Muscle of back (tissue), 11 donors: ENCODE measurements around the gene SFMBT1. TPM values are rescaled to one million over a fixed set of nuclear protein-coding genes. Genes with fewer than 3 reads are reported as not detected.
"Not testable (repeated sequence)": the region's sequence is repeated elsewhere in the genome, so short reads cannot be mapped to it uniquely, and the experiment has no call there.

Experiments used
- DNase-seq, 3 donors: peaks; one replicate each; pipeline versions ENCODE4 v3.0.0 to v3.0.0-alpha.2; 2013
- polyA plus RNA-seq, 10 donors: library from polyadenylated mRNA; unstranded; fragments of 120-200 nt; gene quantifications; one replicate each; pipeline ENCODE4 v1.2.1, GENCODE V29; 2013; ENCODE audit not compliant: insufficient read length in 10 of 10

The SFMBT1 gene
- polyA plus RNA-seq, 10 donors, result 5.4 to 9.4 (median 6.9) TPM

DNA sequence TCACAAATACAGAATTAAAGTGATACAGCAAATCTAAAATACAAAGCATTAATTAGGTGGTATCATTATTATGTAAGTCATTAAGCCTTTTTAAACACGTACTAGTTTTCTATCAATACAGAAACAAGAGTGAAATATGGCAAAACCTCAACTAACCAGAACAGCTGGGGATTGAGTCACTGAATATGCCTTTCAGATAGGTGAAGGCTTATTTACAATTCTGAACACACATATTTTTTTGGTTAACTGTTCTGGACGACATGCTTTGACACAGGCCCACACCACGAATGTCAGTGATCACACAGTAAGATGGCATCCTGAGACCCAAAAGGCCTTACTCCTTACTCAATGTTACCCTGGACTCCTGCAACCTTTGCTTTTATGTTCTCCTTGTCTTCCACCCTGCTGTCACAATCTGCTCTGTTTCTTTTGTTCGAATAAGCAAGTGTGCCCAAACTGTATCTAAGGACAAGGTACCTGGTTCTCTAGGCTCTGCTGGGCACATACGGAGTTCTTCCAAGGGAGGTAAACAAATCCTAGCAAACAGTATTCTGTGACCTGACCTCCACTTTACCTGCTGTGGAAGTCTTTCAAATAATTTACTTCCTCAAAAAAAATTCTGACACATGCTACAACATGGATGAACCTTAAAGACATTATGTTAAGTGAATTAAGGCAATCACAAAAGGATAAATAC is 7.0 kb downstream of the SFMBT1 start:
- DNase-seq, result no peak

DNA sequence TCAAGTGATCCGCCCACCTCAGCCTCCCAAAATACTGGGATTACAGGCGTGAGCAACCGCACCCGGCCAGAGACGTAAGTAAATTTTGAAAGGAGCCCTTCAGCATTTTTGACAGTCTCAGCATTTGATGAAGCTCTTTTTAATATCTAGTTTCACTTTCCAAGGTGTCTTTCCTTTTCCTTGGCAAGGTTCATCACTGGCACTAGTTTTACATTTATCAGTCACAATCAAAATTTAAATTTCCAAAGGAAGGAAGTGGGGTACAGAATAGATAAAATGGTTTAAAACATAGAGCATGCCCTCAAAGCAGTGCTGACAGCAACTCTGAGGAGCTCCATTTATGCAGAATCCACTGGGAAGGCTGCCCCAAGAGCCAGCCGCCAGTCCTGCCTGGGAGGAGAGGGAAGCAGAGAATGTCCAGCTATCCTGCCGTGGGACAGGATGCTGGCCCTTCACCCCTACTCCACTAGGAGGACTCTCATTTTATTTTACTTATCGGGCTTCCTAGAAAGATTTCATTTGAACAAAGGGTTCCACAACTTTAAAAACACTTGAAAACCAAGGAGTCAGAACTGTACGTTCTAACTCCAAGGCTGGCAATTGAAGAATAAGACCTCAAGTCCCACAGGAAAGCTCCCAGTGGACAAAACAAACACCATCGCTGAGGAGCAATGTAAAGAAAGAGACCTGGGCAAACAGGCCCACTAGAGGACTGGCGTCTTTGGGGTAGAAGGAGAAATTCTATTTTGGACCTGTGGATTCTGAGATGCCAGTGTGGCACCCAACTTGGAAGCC is 9.9 kb downstream of the SFMBT1 start:
- no peak for DNase-seq

DNA sequence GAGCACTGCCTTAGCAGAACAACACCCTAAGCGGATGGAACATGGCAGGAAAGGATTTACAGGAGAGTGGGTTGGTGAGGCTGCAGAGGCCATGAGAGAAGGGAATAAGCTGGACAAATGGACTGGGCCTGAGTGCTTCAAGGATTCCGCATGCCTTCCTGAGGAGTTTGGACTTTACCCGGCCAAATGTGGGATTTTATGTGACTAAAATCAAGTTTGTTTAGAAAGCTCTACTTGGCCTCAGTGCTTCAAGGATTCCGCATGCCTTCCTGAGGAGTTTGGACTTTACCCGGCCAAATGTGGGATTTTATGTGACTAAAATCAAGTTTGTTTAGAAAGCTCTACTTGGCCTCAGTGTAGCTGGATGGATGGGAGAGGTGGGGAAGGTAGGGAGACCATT is 10.9 kb downstream of the SFMBT1 start:
- DNase-seq, result not testable (repeated sequence)

DNA sequence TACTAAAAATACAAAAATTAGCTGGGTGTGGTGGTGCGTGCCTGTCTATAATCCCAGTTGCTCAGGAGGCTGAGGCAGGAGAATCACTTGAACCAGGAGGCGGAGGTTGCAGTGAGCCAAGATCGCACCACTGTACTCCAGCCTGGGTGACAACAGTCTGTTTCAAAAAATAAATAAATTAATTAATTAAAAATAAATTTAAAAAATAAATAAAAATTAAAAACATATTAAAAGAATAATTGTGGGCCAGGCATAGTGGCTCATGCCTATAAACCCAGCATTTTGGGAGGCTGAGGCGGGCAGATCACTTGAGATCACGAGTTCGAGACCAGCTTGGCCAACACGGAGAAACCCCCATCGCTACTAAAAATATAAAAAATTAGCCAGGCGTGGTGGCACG is 11.5 kb downstream of the SFMBT1 start:
- not testable (repeated sequence) for DNase-seq

DNA sequence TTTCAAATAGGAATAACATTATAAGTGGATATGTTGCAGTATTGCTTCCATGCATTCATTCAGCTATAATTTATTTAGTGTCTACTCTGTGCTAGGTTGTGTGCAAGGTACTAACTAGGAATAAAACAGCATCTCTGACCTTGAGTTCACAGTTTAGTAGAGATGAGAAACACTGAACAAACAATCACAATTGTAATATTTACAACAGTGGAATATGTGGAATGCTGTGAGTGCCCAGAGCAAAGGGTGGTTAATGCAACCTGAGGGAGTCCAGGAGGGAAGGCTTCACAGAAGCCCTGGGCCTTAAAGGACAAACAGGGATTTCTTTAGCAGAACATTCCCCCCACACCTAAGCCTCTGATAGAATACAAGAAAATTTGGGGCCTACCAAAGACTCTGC is 13.3 kb downstream of the SFMBT1 start:
- DNase-seq, result no peak

DNA sequence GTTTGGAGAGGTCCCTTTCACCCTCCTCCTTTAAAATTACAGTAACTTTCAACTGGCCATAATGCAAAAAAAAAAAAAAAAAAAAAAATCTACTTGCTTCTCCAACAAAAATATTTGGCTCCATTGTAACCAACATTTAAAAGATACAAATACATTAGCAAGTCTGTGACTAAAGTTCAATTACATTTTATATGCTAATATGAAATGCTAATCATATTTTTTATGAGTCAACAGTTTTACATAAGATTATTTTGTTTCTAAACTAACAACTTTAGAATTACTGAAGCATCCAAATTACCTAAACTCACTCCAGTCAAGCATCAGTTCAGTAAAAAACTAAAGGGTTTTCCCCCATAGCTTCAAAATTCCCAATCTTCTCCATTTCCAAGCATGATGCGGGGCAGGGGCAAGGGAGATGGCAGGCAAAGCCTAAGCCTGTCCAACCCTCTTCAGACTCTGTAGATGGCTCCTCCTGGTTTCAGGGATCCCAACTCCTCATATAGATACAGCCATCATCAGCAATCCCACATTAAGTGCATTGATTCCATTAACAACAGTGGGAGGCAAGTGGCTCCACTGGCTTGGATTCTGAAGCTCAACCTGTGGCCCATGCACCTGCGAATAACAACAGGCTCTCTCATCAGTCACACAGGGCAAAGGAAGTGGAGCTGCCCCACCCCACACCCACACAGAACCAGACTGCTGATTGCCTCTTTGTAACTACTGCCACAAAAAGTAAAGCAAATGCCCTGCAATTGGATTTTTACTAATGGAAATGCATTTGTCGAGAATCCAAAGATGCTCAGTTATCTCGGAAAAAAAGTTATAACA is 15.0 kb downstream of the SFMBT1 start:
- DNase-seq, result no peak

DNA sequence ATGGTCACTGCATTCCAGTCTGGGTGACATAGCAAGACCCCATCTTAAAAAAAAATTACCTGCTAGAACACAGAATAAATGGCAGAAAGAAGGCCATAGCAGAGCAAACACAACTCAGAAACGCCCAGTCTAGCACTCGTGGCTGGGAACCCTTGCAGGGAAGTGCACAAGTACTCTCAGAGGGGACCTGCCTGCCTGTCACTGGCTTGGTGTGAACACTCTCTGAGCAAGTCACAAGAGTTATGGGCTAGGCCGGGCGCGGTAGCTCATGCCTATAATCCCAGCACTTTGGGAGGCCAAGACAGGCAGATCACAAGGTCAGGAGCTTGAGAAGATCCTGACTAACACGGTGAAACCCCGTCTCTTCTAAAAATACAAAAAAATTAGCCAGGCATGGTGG is 17.2 kb downstream of the SFMBT1 start:
- no peak for DNase-seq

DNA sequence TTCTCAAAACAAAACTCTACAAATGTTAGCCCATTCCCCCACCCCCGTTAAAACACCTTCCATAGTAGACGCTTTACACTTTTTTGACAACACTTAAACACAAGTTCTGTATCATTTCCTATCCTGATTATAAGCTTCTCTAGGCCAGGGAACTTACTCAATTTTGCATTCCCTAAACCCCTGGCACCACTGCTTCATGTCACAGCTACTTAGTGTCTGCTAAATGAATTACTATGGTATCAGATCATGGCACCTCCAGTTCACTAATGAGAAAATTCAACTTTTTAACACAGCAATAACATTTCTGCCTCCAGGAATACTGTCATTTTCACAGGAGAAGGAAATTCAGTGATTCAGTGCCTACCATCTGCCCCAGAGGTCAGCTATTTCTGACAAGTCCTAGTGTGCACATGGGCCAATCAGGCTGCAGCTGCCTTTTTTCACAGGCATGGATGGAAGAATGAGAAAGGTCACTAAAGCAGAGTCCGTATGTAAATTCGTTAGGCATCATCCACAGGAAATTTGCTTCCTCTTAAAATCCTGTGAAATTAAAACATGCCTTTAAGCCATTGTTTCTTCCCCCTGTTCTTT is 18.5 kb downstream of the SFMBT1 start:
- no peak for DNase-seq

DNA sequence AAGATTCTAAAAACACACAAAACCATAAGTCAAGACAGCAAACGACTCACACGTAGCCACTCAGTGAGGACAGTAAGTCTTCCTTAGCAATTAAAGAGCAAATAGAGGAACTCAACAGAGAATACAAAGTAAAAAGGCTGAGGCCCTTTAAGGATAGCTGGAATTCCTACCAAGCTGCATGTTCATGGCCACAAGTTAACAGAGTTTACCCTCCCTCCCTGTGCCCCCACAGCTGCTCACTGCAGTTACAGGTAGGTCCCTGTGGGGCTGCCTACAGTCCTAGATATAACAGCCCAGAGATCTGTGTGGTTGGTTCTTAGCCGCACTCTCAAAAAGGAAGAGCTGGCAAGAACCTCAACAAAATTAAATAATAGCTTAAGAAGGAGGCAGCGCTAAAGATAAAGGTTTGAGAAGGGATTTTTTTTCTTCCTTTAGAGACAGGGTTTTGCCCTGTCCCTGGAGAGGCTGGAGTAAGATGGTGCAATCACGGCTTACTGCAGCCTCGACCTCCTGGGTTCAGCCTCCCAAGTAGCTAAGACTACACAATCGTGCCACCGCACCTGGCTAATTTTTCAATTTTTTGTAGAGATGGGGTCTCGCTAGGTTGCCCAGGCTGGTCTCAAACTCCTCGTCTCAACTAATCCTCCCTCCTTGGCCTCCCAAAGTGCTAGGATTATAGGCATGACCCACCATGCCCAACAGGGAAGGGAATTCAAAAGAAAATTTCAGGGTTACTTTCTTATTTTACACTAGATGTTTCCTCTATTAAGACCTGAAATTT is 19.3 kb downstream of the SFMBT1 start:
- no peak for DNase-seq

DNA sequence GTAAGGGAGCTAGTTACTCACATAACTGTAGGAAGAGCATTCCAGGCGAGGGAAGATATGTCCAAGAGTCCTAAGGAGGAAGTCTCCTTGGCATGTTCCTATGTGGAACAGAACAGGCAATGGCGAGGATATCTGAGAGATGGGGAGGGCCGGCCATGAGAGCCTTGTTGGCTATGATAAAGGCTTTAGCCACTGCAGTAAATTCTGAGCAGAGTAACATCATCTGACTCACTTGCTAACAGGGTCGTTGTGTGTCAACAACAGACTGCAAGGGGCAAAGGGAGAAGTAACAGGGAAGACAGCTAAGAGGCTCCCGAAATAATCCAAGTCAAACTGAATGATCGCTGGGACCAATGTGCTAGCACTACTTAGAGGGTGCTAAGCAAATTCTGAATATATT is 21.6 kb downstream of the SFMBT1 start:
- no peak for DNase-seq

DNA sequence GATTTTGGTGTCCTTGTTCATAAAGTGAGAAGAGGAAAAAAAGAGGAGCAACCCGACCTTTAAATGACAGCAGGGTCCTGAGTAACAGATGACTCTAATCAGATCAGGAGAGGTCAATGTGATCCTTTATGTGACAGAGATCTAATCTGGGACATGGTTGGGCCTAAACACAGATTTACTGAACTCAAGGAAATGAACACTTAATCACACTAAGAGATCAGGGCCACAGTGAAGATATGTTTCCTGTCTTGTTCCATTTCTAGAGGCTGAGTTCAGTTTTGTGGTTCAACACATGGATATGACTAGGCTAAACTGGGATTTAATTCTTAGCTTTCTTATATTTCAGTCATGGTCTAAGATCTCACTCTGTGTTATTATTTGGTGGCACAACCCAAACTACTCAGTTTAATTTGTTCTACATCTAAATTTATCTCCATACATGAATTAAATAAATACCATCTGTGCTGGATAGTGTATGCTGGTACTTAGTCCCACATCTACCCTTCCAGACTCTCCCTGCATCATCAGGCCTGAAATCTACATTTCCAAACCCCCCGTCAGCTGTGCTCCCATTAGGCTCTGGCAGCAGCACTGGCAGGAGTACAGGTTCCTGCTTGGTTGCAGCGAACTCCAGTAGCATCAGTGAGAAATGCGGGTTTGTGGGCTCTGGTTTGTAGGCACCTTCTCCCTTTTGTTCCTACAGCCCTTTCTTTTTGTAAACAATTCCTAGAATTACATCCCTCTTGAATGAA is 22.6 kb downstream of the SFMBT1 start:
- no peak for DNase-seq

DNA sequence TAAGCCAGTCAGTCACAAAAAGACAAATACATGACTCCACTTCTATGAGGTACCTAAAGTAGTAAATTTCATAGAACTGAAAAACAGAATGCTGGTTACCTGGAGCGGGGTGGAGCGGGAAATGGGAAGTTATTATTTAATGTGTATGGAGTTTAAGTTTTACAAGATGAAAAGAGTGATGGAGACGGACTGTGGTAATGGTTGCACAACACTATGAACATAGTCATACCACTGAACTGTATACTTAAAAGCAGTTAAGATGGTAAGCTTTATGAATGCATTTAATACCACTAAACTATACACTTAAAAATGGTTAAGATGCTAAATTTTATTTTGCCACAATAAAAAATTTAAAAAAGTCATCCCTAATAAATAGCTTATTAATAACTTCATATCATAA is 23.2 kb downstream of the SFMBT1 start:
- DNase-seq, result no peak

DNA sequence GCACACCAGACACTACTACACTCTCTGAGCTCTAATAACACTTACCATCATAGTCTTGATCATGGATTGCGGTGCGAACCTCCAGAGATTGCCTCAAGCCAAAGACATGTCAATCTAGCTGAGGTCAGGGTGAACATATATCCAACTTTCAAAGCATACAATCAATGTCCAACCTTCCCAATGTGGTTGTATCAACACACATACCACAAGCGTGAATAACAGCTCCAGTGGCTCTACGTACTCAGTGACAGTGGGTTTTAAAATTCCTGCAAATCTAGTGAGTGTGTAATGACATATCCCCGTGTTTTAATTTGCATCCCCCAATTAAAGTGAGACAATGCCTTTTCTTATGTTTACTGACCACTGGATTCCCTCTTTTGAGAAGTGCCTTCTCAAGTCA is 29.6 kb downstream of the SFMBT1 start:
- DNase-seq, result no peak

DNA sequence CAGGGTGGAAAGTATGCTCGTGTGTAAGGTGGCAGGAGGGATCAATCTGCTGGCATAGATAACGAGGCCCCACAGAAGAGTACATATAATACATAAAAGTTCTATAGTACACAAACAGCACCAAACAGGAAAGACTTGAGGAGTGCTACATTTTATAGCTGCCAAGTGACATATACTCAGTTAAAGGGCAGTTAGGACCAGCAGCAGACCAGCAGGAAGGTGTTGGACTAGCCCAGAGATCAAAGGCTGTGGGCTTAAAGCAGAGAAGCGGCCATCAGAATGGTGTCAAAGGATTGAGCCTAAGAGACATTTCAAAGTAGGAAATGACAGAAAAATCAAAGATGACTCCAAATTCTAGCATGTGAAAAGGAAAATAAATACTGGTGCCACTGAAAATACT is 34.5 kb downstream of the SFMBT1 start:
- DNase-seq, result no peak

DNA sequence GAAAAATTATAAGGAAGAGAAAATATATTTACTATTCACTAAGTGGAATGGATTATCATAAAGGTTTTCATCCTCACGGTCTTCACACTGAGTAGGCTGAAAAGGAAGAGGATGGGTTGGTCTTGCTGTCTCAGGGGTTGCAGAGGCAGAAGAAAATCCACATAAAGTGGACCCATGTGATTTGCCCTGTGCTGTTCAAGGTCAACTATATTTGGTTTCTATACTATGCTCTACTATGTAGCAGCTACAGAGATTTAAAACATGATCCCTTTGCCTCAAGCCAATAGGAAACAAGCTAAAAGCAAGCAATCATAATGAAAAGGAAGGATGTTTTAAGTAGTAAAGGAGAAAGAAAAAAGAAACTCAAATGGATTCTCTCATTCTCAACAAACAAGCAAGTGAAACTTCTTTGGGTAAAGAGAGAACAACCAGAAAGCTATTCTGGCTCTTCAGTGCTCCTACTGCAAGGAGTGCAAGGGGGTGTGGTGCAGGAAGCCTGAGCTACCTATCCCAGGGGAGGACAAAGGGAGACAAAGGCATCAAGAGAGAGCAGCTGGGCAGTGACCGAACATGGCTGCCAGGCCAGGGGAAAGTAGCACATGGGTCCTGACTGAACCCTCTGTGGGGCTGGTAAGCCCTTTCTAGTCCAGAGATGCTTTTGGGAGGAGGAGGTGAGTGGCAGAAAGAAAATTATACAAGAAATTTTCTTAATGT is 35.9 kb downstream of the SFMBT1 start:
- DNase-seq, result peak in 1 of 3 donors; percentile 6

DNA sequence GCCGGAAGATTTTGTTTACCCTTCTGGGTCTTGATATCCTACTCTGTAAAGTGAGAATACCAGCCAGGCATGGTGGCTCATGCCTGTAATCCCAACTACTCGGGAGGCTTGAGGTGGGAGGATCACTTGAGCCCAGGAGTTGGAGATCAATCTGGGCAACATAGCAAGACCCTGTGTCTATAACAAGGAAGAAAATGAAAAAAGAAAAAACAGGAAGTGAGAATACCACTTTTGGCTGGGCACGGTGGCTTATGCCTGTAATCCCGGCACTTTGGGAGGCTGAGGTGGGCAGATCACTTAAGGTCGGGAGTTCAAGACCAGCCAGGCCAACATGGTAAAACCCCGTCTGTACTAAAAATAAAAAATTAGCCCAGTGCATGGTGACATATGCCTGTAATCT is 36.9 kb downstream of the SFMBT1 start:
- no peak for DNase-seq

DNA sequence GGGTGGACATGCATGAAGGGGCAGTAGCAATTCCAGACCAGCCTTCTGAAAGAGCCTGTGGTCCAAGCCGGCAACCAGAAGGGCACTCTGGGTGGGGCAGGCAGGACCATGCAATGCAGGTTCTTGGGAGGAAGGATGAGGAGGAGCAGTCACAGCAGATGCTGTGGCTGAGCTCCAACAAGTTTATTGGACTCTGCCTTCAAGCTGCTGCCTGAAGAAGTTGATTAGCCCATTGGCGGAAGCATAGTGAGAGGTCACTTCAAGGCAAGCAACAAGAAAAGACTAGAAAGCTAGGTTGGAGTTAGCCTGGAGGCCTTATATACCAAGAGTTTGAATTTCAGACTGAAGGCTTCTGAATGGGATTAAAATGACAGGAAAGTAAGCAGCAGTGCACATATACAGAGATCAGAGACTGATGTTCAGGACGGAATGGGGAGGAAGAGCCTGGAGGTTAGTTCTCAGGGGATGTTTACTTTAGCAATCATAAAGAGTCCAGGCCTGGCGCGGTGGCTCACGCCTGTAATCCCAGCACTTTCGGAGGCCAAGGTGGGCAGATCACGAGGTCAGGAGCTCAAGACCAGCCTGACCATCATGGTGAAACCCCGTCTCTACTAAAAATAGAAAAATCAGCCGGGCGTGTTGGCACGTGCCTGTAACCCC is 39.9 kb downstream of the SFMBT1 start:
- DNase-seq, result no peak

DNA sequence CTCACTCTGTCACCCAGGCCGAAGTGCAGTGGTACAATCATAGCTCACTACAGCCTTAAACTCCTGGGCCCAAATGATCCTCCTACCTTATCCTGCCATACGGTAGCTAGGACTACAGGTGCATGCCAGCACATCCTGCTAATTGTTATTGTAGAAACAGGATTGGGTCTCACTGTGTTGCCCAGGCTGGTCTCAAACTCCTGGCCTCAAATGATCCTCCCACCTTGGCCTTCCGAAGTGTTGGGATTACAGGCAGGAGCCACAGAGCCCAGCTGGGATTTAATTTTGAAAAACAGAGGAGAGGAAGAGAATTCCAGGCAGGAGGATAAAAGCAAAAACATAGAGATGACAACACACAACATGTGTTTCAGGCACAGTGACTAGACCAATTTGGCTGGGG is 40.5 kb downstream of the SFMBT1 start:
- no peak for DNase-seq

DNA sequence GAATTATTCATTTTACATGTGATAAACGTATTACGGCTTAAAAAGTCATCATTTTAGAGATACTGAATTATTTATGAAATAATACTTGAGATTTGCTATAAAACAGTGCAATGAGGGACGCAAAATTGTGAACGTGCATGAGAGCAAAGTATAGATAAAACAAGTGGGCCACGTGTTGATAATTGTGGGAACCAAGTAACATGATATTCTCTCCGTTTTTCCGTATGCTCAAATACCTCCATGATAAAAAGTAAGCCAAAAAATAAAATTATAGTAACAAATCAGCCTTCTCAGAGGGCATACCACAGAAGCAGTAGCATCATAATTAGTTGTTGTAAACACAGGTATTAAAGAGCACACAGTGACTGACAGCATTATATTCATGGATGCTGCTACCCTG is 42.6 kb downstream of the SFMBT1 start:
- no peak for DNase-seq
